ENCODE results near the gene RSBN1L.
"Not testable (repeated sequence)": the region's sequence is repeated elsewhere in the genome, so short reads cannot be mapped to it uniquely, and the experiment has no call there.

The RSBN1L gene

DNA sequence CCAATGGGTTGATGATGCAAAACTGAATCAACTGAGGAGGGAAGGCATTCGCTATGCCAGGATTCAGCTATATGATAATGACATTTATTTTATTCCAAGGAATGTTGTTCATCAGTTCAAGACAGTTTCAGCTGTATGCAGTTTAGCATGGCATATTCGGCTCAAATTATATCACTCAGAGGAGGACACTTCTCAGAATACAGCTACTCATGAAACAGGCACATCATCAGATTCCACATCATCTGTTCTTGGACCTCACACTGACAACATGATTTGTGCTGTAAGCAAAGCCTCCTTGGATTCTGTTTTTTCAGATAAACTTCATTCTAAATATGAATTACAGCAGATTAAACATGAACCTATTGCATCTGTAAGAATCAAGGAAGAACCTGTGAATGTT lies 82.3 kb downstream of the RSBN1L start:
- DNase-seq = no peak

DNA sequence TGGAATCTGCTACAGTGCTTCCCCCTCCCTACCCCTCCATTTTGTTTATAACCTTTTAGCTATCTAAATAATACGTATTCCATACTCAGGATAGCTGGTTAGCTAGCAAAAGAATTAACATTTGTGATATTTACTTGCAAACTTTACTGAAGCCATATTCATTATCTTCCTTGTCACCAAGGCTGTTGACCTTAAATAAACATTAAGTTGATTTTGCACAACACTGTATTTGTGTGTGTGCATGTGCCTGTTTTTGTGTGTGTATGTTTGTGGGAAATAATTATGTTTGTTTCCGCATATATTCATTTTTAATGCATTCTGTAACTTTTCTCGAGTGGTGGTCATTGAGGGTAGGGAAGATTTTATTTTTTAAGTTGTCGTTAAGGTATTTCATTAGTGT lies 86.1 kb downstream of the RSBN1L start:
- no peak for DNase-seq

DNA sequence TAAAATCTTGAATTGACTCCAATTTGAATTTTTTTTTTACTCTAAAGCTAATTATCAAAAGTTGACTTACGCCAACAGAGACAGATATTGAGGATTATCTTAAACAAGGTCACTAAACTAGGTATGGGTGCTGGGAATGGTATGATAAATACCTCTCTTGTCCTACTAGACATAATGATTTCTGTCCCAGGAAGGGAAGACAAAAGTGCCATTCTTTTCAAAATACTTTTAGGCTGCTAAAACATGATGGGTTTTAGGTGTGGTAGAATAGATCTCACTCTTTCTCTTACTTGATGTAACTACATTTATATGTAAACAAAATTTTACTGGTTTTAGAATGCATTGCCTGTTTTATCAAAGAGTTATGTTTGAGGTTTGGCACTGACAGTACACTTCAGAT lies 86.9 kb downstream of the RSBN1L start:
- no peak for DNase-seq

DNA sequence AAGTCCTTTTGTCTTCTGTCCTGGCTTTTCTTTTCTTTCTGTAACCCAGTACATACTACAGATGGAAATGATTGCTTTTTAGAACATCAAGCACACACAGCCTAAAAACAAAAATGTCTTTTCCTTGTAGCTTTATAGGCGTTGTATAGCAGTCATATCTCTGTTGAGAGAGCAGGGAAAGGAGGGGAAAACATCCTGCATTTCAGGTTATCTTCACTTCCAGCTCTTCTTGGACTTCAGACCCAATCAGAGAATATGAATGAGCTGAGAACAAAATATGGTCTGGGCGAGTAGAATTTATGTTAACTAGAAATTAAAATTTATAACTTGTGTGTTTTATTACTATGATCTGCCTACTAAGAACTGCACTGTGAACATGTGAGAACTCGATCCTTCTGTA lies 87.3 kb downstream of the RSBN1L start:
- no peak for DNase-seq

DNA sequence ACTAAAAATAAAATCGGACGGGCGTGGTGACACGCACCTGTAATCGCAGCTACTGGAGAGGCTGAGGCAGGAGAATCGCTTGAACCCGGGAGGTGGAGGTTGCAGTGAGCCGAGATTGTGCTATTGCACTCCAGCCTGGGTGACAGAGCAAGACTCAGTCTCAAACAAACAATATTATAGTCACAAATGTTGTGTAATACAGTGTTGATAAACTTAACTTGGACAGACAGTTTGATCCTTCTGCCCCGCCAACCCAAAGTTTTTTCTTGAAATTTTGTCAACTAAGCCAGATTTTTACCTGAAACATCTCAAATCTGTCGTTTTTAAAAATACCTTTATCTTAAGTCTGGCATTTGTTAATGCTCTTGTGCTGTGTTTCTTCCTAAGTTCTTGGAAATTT lies 88.2 kb downstream of the RSBN1L start:
- DNase-seq = not testable (repeated sequence)

DNA sequence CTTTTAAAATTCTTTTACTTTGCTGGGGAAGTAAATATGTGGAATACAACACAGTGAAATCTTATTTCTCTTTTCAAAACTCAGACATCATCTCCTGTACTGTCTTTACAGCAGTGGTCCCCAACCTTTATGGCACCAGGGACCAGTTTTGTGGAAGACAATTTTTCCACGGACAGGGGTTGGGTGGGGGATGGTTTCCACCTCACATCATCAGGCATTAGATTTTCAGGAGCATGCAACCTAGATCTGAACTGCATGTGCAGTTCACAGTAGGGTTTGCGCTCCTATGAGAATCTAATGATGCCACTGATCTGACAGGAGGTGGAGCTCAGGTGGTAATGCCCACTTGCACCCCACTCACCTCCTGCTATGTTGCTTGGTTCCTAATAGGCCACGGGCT lies 89.8 kb downstream of the RSBN1L start:
- no peak for DNase-seq

DNA sequence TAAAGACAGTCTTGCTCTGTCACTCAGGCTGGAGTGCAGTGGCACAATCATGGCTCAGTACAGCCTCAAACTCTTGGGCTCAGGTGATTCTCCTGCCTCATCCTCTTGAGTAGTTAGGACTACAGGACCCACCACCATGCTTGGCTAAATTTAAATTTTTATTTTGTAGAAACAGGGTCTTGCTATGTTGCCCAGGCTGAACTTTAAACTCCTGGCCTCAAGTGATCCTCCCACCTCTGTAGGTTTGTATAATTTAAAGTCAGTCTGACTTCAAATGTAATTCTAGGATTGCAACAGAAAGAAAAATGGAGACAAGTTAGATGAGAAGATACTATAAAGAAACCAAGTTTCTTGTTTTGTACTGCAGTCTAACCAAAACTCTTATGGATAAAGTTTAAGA lies 90.5 kb downstream of the RSBN1L start:
- DNase-seq = no peak

DNA sequence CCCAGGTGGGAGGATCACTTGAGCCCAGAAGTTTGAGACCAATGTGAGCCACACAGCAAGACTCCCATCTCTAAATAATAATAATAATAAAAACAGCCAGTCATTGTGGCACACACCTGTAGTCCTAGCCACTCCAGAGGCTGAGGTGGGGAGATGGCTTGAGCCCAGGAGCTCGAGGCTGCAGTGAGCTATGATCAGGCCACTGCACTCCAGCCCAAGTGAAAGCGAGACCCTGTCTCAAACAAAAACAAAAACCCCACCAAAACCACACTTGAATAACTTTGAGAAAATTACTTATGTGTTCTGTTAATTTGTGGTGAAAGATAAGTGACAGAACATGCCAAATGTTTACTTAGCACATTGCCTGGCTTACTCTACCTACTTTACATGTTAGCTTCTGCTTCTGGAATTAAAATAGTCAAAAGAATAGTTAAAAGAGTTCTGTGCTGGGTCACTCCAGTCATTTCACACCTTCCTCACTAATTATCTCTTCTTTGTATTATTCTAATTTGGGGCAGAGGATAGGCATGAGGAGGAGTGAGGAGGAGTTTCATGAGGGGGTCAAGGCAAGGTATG lies 92.2 kb downstream of the RSBN1L start:
- DNase-seq = no peak

DNA sequence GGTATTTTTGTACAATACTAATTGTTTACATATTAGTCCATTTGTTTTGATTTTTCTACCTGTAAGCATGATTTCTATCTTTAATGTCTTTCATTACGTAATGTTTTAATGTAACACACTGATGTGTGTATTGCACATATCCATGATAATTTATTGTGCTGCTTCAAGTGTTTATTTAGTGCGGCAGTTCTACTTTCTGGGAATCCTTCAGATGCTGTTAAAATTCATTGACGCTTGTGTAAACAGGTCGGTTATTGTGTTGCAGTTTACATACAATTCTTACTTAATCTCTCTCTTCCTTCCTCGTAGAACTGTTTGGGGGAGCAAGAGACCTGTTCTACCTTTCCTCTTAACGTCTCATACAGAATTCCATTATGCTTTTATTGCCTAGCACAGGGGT lies 95.1 kb downstream of the RSBN1L start:
- DNase-seq = peak; percentile 25

DNA sequence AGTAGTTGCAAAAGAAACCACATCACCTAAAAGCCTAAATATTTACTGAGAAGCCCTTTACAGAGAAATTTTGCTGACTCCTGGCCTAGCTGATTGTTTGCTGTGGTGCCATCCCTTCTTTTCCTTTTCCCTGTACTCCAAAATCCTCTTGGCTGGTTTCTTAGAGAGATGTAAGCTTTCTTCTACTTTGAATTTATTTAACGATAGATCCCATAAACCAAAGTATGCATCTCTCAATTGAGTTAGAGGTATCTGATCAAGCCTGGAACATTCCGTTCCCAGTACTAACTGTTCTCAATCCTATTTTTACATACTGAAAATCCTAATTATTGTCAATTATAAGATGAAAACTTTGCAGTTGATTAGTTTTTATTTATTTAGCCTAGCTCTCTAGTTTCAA lies 95.7 kb downstream of the RSBN1L start:
- no peak for DNase-seq

DNA sequence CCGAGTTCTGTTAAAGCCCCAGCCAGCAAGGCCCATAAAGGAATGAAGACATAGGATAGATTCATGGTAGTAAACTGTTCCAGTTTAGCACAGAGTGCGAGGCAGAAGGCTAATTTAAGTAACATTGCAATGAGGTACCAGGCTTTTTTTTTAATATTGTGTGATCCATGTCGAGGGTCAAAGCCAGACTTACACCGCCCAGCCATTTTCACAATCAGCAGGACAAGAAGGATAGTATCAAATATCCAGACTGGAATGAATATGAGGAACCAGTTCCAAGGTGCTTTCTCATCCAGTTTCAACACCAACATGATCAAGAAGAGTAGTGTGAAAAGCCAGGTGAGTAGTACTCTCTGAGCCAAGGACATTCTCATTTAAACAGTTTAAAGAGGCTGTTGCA lies 97.7 kb downstream of the RSBN1L start:
- DNase-seq = no peak

DNA sequence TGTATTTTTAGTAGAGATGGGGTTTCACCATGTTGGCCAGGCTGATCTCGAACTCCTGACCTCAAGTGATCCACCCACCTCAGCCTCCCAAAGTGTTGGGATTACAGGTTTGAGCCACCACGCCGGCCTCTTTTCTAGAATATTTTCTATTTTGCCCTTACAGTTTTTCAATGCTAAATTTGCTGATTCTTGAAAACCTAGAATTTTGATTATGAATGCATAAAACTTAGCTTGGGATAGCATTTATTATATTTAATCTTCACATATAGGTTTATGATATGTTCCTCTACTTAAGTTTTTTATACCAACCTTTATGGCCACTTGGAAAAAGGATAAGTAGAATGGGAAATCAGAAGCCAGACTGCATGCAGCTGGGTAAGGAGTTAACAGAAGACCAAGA lies 99.8 kb downstream of the RSBN1L start:
- DNase-seq = no peak

DNA sequence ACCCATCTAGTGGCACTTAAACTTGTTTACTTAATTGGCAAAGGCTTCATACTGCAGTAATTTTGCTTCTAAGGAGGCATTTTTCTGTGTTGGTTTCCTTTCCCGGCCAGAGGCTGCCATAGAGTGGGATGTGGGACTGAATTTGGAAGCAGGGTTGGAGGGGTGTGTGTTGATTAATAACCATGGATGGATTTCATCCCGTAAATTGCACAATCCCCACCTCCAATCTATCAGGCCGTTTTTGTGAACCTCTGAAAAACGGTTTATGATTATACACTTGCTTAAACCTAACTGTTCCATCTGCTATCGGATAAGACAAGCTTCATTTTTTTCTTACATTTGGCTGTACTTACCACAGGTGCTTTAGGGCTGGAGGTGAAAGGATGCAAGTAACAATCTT lies 100.7 kb downstream of the RSBN1L start:
- no peak for DNase-seq

DNA sequence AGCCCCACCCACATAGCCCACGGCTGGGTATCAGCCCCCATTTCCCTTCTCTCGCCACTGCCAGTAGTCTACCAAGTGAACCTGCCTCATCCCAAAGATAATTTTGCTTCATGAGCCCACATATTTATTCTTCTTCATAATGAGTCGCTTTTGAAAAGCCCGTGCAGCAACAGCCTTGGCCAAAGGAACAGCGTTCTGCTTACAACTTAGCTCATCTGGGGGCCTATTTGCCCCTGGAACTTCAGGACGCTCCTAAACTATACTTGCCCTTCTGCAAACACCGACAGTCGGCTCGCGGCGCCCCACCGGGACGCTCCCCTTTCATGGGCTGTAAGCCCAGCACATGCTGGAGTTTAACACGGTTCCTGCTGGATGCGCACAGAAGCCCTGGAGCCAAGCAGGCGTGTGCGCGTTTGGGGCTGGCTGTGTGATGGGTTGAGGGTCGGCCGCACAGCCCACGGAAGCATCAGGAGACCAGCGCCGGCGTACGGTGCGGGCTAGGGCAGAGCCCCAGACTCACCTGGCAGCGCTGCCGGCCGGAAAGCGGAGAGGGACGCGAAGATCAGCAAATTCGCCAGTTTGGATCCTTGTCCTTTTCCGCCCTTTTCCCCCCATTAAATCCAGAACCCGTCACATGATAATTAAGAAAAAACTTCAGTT lies 101.6 kb downstream of the RSBN1L start:
- no peak for DNase-seq

DNA sequence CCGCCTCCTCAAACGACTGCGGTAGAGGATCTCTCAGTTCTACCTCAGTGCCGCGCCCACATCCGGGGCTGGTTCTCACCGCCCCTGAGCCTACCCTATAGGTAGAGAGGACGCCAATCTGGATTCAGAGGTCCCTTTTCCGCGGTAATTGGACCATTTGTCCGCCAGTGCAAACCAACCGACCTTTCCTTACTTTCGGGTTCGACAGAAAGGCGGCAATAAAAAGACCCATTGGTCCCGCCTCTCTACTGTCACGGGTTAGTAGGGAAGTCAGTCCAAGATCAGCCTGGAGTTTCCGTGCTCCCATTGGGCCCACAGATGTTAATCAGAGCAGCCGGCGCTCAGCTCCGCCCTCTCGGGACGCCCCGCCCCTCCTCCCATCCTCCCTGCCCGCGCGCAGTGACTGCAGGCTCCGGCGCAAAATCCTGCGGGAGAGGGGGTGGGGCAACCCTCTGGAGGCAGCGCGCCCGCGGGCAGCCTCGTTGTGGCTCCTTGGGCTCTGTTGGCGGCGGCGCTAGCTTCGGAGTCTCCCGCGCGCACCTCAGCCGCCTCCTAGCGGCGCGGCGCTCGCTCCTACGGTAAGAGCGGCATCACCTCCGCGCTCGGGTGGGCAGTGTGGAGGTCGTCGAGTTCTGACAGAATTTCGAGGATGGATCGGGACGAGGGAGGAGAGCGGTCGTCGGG lies 102.3 kb downstream of the RSBN1L start, which contains the start of the genes PHTF2 and TMEM60:
Gene PHTF2 (plus strand): TSS at position 380 of the 684 bp plus-strand sequence.
Gene TMEM60 (minus strand): TSS at position 41 of the 684 bp plus-strand sequence. CDS start 4,061 bp downstream, outside the sequence.
- DNase-seq = peak; percentile 99

DNA sequence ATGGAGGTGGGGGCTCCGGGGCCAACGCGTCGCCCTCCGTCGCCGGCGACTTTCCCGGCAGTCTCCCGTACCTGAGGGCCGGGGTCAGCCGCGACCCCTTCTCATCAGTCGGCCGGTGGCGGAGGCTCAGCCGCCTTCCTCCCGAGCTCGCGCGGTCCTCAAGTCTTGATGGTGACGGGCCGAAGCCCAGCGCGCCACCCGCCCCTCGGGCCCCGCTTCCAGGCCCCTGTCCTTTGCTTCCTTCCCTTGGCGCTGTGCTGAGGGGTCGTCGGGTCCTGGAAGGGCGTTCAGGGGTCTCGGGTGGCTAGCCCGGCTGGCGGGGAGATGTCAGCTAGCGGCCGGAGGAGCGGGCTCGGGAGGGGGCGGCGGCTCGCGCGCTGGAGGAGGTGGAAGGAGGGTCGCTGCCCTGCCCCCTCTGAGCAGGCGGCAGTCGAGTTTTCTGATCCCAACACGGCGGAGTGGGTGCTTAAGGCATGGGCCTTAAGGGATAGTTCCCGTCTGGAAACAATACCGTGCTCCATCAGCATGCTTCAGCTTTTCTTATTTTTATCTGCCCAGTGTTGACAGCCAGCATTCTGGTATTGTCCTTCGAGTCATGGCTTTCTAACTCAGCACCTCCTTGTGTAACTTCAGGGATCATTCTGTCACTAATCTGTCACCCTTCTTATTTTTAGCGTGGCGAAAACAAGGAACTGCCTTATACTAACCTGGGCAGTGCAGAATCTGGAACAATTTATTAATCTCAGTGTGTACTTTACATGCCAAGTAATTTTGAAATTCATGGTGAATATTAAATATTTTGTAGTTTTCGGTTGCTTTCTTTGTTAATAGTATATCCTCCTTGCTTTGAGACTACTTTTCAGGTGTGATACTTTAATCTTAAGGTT lies 103.1 kb downstream of the RSBN1L start:
- DNase-seq = no peak

DNA sequence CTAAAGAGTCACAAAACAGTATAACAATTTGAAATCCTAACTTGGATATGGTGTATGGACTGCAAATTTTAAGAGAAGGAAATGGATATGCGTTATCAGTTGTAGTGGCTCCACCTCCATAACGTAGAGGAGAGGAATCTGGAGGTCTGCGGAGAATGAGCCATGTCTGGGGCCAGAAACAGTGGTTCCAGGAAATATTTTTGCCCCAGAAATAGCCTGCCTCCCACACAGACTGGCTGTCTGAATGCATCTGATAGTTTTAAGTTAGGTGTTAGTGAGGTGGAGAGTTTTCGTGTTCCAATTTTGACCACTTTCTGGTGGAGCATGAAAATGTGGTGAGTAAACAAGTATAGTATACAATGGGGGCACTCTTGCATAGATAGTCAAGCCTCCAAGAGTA lies 103.9 kb downstream of the RSBN1L start:
- DNase-seq = no peak

DNA sequence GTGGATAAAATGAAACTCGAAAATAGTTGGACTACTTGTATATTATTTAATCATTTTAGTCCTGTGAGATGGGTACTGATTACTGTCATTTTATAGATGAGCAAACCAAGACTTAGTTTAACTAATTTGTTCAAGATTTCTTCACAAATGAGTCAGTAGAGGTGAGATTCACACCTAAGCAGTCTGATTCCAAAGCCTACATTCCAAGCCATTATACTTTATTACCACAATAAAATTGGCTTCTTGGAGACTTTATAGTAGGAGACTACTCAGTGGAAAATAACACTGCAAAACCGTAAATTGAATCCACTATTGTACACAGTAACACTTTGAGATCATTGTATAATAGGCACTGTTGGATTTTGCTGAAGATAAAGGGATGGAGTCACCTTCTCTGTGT lies 104.5 kb downstream of the RSBN1L start:
- no peak for DNase-seq

DNA sequence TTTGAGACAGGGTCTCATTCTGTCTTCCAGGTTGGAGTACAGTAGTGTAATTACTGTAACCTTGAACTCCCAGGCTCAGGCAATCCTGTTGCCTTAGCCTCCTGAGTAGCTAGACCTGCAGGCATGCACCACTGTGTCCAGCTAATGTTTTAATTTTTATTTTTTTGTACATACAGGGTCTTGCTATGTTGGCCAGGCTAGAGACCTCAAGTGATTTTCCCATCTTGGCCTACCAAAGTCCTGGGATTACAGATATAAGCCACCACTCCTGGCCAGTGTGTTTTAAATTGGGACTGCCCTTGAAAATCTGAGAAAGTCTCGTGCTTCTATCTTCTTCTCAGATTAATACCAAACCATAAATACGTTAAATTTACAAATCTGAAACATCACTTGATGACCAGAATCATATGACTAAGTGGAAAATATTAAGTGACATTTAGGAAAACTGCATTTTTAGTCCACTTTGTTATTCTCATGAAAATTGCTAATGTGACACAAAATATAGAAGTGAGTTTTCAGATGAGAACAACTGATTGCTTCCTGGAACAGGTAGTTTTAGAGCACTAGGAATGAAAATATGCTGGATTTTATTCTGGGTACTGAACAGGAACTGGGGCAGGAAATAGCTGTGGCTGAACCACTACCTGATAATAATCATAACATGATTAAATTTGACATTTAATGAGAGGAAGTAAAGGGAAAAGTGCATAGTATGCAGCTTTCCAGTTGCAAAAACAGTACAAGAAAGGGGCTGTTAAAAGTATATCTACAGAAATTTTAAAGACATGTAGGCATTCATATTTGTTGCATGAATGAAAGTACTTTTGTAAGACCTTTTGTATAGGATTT lies 106.5 kb downstream of the RSBN1L start:
- DNase-seq = no peak

DNA sequence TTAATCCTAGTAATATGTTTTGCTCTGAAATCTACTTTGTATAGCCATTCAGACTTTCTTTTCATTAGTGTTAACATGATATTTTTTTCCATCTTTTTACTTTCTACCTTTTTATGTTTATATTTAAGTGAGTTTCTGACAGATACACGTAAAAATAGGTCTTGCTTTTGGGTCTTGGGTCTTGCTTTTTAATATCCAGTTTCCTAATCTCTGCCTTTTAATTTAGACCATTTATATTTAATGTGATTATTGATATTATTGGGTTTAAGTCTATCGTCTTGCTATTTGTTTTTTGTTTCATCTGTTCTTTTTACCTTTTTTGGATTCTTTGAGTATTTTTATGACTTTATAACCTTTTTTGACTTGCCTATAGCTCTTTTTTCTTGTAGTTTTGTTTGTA lies 110.2 kb downstream of the RSBN1L start:
- no peak for DNase-seq

DNA sequence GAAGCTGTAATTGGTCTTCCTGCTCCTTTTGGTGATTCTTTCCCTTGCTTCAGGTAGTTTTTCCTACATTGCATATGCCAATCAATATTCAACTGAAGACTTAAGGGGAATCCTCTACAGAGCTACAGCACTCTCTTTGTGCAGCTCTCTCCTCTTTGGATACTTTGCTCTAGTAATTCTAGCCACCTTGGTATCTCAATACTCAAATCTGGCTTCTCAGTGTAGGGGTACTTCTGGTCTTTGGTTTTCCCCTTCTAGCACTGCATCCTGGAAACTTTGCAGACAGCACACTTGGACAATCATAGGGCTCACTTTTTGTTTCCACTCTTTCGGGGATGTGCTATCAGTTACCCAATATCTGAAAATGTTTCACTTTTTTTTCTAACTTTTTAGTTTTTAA lies 112.3 kb downstream of the RSBN1L start:
- DNase-seq = no peak

DNA sequence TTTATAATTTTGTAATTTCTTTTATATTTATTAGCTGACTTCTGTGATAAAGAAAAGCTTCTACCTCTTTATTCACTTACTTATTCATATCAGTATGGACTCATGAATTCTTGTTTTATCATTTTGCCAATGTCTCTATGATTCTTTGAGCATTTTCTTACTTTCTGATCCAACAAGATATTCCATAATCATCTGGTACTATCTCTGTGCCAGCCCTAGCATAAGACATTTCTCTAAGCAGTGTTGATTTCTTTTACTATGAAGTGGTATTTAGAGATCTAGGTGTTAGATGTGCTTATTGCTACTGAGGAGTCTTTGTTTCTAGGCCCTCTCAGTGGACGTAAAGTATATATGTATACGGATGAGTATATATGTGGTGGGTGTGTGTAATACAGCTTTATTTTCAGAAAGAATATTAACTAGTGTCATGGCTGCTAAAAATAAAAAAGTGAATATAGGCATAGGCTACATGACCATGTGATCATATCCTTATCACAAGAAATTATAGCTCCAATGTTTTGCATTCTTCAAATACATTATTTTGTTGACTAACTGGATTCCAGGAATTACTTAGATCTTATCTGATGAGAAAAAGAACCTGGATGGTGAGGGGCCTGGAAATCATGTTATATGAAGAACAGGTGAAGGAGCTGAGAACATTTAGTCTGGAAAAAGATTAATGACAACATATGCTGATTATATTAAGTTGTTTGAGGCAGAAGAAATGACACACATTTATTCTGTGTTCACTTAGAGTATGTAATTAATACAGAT lies 115.4 kb downstream of the RSBN1L start:
- no peak for DNase-seq

All from NCI-H1417 treated with DMSO at 0.1 percent for 48 hours (cell line).